ENCODE results near the gene RUSF1. TPM values are rescaled to one million over a fixed set of nuclear protein-coding genes. Genes with fewer than 3 reads are reported as not detected.

Gene RUSF1
- polyA plus RNA-seq, 1 donor from 2014 or later = 19.8 TPM

DNA sequence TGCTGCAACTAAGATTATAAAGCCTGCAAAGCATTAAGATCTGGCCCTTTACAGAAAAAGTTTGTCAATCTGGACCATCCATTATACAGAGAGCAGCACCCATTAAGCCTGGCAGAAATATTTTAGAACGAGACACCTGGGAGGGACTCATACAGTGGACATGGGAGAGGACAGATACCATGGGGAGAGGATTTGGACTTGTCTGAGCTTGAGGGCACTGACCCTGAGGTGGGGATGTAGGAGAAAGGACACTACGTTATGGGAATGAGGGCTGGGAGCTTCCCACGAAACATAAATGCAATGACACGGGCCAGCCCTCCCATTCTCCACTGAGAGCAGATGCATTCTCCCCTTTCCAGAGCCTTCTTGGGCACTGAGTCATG lies 6.2 kb downstream of the RUSF1 start:
- no peak overlapping the region for H3K27ac Mint-ChIP-seq
- no peaks in the 10 kb centered on the region for H3K9me3 Mint-ChIP-seq

GRCh38 chr16:31501226-31501965 lies 6.8 kb downstream of the RUSF1 start:
- Mint-ChIP-seq H3K9me3 (no peaks in the 10 kb centered on the region), H3K4me1 (peaks cover 11 to 17% (median 12%) of the 10 kb centered on the region in 3 donors), H3K27me3 (no peaks in the 10 kb centered on the region), H3K27ac (no peak overlapping the region), H3K36me3 (peaks cover 3% of the 10 kb centered on the region), H3K4me3 (no peak overlapping the region)

More for the DNA sequence above, 6.2 kb downstream of the RUSF1 start:
- peaks cover 12 to 18% (median 14%) of the 10 kb centered on the region in 3 donors for H3K4me1 Mint-ChIP-seq
- no peaks in the 10 kb centered on the region for H3K27me3 Mint-ChIP-seq
- peaks cover 3% of the 10 kb centered on the region for H3K36me3 Mint-ChIP-seq
- H3K4me3 Mint-ChIP-seq = no peak overlapping the region

DNA sequence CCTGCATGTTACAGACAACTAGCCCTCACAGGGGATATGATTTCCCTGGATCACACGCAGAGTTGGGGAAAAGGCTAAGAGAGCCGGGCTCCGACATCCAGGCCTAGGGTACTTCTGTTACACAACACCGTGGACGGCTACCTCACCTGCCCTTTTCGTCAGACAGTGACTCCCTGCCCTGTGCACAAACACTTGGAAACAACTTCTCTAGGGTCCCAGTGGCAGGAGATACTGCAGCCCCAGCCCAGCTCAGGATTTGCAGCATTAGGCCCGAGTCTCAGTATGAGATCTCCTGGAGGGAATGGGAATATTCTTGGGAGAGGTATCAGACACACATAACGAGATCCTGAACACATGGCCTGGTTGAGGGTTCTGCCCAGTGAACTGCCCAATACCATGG lies 8.3 kb downstream of the RUSF1 start:
- peaks cover 2 to 10% (median 2%) of the 10 kb centered on the region in 3 donors for H3K4me1 Mint-ChIP-seq
- H3K9me3 Mint-ChIP-seq = no peaks in the 10 kb centered on the region
- no peak overlapping the region for H3K27ac Mint-ChIP-seq
- no peaks in the 10 kb centered on the region for H3K27me3 Mint-ChIP-seq
- no peak overlapping the region for H3K4me3 Mint-ChIP-seq
- H3K36me3 Mint-ChIP-seq = peaks cover 3% of the 10 kb centered on the region

GRCh38 chr16:31498493-31498892 lies 9.7 kb downstream of the RUSF1 start:
- peaks cover 2 to 10% (median 2%) of the 10 kb centered on the region in 3 donors for H3K4me1 Mint-ChIP-seq

GRCh38 chr16:31496670-31497069 lies 11.5 kb downstream of the RUSF1 start:
- H3K4me1 Mint-ChIP-seq = peaks cover 0 to 2% (median under 1%) of the 10 kb centered on the region in 3 donors
- peaks cover 3% of the 10 kb centered on the region for H3K36me3 Mint-ChIP-seq
- H3K4me3 Mint-ChIP-seq = no peak overlapping the region
- no peaks in the 10 kb centered on the region for H3K9me3 Mint-ChIP-seq
- no peaks in the 10 kb centered on the region for H3K27me3 Mint-ChIP-seq
- no peak overlapping the region for H3K27ac Mint-ChIP-seq

More at GRCh38 chr16:31498493-31498892, 9.7 kb downstream of the RUSF1 start:
- Mint-ChIP-seq H3K4me3 (no peak overlapping the region), H3K27me3 (no peaks in the 10 kb centered on the region), H3K36me3 (peaks cover 3% of the 10 kb centered on the region), H3K27ac (no peak overlapping the region), H3K9me3 (no peaks in the 10 kb centered on the region)

DNA sequence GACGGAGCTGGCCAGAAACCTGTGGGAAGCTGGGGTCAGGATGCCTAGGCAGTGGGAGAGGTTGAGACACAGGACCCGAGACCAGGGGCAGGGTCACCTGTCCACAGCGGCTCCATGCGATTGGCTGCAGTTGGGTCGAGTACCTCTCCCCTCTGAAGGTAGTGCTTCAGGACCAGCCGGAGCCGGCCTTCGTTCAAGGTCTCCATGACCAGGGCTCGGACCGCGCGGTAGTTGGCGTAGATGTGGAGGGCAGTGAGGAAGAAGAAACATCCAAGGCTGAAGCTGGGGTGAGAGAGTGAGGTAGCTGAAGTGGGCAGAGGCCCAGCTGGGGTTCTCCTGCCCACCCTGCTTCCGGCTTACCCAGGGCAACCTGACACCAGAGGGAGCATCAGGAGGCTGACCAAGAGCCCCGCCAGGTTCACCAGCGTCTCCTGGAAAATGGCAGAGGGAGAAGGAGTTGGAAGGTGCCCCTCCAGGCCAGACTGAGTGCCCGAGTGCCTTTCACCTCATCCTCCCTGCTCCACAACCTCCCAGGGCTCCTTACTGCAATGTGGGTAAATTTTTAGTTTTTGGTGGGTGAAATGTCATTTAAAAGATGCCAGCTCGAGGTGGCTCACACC lies 14.6 kb downstream of the RUSF1 start:
- H3K4me1 Mint-ChIP-seq = peaks cover 0 to 4% (median 0%) of the 10 kb centered on the region in 3 donors
- peaks cover 3% of the 10 kb centered on the region for H3K36me3 Mint-ChIP-seq
- H3K9me3 Mint-ChIP-seq = no peaks in the 10 kb centered on the region
- no peak overlapping the region for H3K4me3 Mint-ChIP-seq
- no peaks in the 10 kb centered on the region for H3K27me3 Mint-ChIP-seq
- H3K27ac Mint-ChIP-seq = peak overlapping the region in 1 of 3 donors; percentile 8

DNA sequence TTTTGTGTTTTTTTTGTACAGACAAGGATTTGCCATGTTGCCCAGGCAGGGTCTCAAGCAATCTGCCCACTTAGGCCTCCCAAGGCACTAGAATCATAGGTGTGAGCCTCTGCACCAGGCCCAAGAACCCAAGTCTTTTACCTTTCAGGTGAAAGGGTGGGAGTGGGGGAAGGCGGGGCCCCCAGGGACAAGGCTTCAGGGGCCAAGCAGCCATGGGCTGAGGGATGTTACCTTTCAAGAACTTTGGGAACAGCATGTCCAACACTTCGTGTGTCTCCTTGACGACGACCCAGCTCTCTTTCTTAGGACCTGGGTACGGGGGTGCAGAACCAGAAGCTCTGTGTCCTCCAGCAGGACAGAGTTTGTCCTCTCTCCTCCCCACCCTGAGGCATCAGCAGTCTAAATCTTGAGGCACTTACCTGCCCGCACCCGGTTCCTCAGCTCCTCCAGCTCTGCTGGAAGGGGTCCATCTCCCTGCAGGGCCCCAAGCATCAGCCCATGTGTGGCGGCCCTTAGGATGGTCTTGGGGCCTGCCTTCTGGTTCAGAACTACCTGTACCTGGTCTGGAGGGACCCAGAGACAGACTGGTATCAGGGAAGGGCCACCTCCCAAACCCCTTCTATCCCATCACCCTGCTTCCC lies 16.3 kb downstream of the RUSF1 start:
- H3K4me3 Mint-ChIP-seq = peak overlapping the region in 1 of 4 donors; percentile 44

GRCh38 chr16:31489616-31490584 lies 18.3 kb downstream of the RUSF1 start:
- peaks cover 1% of the 10 kb centered on the region for H3K27me3 Mint-ChIP-seq
- peak overlapping the region in 1 of 3 donors; percentile 87 for H3K27ac Mint-ChIP-seq
- H3K4me1 Mint-ChIP-seq = peaks cover 4 to 5% (median 5%) of the 10 kb centered on the region in 3 donors
- no peaks in the 10 kb centered on the region for H3K9me3 Mint-ChIP-seq
- peaks cover 4% of the 10 kb centered on the region for H3K36me3 Mint-ChIP-seq
- peak overlapping the region in 2 of 4 donors; percentile 35 to 60 for H3K4me3 Mint-ChIP-seq

More for the DNA sequence above, 16.3 kb downstream of the RUSF1 start:
- Mint-ChIP-seq H3K4me1 (peaks cover 4 to 5% (median 5%) of the 10 kb centered on the region in 3 donors), H3K36me3 (peaks cover 2% of the 10 kb centered on the region), H3K9me3 (no peaks in the 10 kb centered on the region), H3K27ac (no peak overlapping the region), H3K27me3 (no peaks in the 10 kb centered on the region)

- peaks cover 4% of the 10 kb centered on the region for H3K36me3 Mint-ChIP-seq
- no peaks in the 10 kb centered on the region for H3K9me3 Mint-ChIP-seq
- H3K4me3 Mint-ChIP-seq = peak overlapping the region in 1 of 4 donors; percentile 54
- H3K27me3 Mint-ChIP-seq = peaks cover 1% of the 10 kb centered on the region
- peaks cover 4 to 5% (median 5%) of the 10 kb centered on the region in 3 donors for H3K4me1 Mint-ChIP-seq
- H3K27ac Mint-ChIP-seq = peak overlapping the region in 1 of 3 donors; percentile 87
Measured at GRCh38 chr16:31489298-31489564, 19.0 kb downstream of the RUSF1 start.

DNA sequence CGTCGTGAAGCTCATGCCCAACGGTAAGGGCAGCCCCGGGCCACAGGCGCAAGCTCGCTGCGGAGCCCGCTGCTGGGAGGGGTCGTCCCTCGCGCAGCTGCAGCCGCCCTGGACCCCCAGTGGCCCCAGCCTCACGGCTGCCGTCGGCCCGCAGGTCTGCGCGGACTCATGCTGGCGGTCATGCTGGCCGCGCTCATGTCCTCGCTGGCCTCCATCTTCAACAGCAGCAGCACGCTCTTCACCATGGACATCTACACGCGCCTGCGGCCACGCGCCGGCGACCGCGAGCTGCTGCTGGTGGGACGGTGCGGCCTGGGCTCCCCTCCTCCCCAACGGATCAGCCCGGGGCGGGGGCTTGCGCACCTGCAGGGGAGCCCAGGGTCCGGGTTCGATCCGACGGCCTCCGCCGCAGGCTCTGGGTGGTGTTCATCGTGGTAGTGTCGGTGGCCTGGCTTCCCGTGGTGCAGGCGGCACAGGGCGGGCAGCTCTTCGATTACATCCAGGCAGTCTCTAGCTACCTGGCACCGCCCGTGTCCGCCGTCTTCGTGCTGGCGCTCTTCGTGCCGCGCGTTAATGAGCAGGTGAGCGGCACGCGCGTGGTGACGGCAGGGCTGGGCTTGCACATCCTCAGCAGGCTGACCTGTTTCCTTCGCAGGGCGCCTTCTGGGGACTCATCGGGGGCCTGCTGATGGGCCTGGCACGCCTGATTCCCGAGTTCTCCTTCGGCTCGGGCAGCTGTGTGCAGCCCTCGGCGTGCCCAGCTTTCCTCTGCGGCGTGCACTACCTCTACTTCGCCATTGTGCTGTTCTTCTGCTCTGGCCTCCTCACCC lies 19.5 kb downstream of the RUSF1 start:
- H3K4me1 Mint-ChIP-seq = peaks cover 4 to 5% (median 5%) of the 10 kb centered on the region in 3 donors
- no peaks in the 10 kb centered on the region for H3K9me3 Mint-ChIP-seq
- H3K4me3 Mint-ChIP-seq = peak overlapping the region in 2 of 4 donors; percentile 88 to 96
- no peak overlapping the region for H3K27ac Mint-ChIP-seq
- H3K36me3 Mint-ChIP-seq = peaks cover 4% of the 10 kb centered on the region
- peaks cover 1% of the 10 kb centered on the region for H3K27me3 Mint-ChIP-seq

GRCh38 chr16:31487720-31488467 lies 20.3 kb downstream of the RUSF1 start:
- Mint-ChIP-seq H3K4me3 (peak overlapping the region; percentile 87 to 96 (median 92)), H3K4me1 (peaks cover 4 to 5% (median 5%) of the 10 kb centered on the region in 3 donors), H3K36me3 (peaks cover 4% of the 10 kb centered on the region), H3K27ac (peak overlapping the region in 2 of 3 donors; percentile 34 to 76), H3K27me3 (peaks cover 1% of the 10 kb centered on the region), H3K9me3 (no peaks in the 10 kb centered on the region)

GRCh38 chr16:31487071-31487719 lies 21.0 kb downstream of the RUSF1 start:
- peak overlapping the region; percentile 34 to 76 (median 64) for H3K27ac Mint-ChIP-seq
- peak overlapping the region; percentile 87 to 96 (median 92) for H3K4me3 Mint-ChIP-seq
- no peaks in the 10 kb centered on the region for H3K9me3 Mint-ChIP-seq
- H3K27me3 Mint-ChIP-seq = peaks cover 5% of the 10 kb centered on the region
- H3K4me1 Mint-ChIP-seq = peaks cover 4 to 5% (median 5%) of the 10 kb centered on the region in 3 donors
- peaks cover 4% of the 10 kb centered on the region for H3K36me3 Mint-ChIP-seq

DNA sequence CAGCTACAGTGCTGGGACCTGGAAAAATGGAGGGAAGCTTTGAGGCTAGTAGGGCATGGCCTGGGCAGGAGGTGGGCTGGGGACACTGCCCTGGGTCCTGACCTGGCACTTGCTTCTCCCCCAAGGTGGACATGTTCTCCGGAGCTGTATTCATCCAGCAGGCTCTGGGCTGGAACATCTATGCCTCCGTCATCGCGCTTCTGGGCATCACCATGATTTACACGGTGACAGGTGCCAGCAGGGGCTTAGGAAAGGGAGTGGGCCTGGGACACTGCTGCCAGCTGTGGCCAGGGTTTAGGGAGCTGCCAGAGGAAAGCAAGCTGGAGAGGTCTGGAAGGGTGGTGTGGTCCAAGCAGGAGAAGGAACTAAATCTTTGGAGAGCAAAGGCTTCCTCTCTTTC lies 22.1 kb downstream of the RUSF1 start:
- Mint-ChIP-seq H3K9me3 (no peaks in the 10 kb centered on the region), H3K36me3 (peaks cover 4% of the 10 kb centered on the region), H3K4me1 (peaks cover 4 to 5% (median 5%) of the 10 kb centered on the region in 3 donors), H3K27ac (peak overlapping the region in 1 of 3 donors; percentile 25), H3K4me3 (peak overlapping the region in 2 of 4 donors; percentile 70 to 87), H3K27me3 (peaks cover 5% of the 10 kb centered on the region)
